ENCODE measurements around the gene C22orf39. TPM values are rescaled to one million over a fixed set of nuclear protein-coding genes. Genes with fewer than 3 reads are reported as not detected.

The C22orf39 gene, protein sequence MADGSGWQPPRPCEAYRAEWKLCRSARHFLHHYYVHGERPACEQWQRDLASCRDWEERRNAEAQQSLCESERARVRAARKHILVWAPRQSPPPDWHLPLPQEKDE
- 26.8 and 32.5 TPM in 2 replicates for total RNA-seq (2013; cell fraction: nucleolus; rRNA removed)
- total RNA-seq (2014; rRNA removed): 30.1 and 31.6 TPM in 2 replicates
- total RNA-seq (2014; rRNA removed; fragmentation: Illumina TruSeq; extraction: Trizol): 17.3 TPM in 2 replicates
- total RNA-seq (2021): 21.4 and 21.6 TPM in 2 replicates
- polyA plus RNA-seq (2011; ENCODE audit: low read depth): 13.3 TPM
- polyA plus RNA-seq (2011; rRNA removed): 39.9 and 40.8 TPM in 2 replicates
- polyA plus RNA-seq (2011; cell fraction: cytosol; rRNA removed): 42.9 and 49.6 TPM in 2 replicates
- polyA plus RNA-seq (2011; cell fraction: nucleus; rRNA removed): 18.1 and 18.8 TPM in 2 replicates
- 20.7 and 21.0 TPM in 2 replicates for polyA plus RNA-seq (2012)
- 20.8 and 21.0 TPM in 2 replicates for polyA plus RNA-seq (2014; fragmentation: Illumina TruSeq; extraction: Trizol)
- polyA plus RNA-seq (2014; fragmentation: Nextera tagmentation; extraction: Ambion mirVana): 10 to 100 TPM in 1 of 2 experiments, 1 to 10 TPM in 1; 6.7 to 10.9 TPM
- polyA plus RNA-seq (2014; rRNA removed): 38.8 and 39.9 TPM in 2 replicates
- polyA plus RNA-seq (2016; fragmentation: Nextera tagmentation; extraction: Ambion mirVana): 10 to 100 TPM; 38.2 to 47.0 TPM
- 41.0 and 51.5 TPM in 2 replicates for polyA minus RNA-seq (2011; rRNA and poly(A)+ RNA removed)
- polyA minus RNA-seq (2011; cell fraction: cytosol; rRNA and poly(A)+ RNA removed): 10.1 and 10.2 TPM in 2 replicates
- polyA minus RNA-seq (2011; cell fraction: nucleus; rRNA and poly(A)+ RNA removed): 8.7 and 13.7 TPM in 2 replicates
- percentile 93 among the genes with signal in this experiment for Bru-seq, nascent RNA
- percentile 92 among the genes with signal in this experiment for BruChase-seq, experiment 1, labeled RNA remaining after a 6-hour chase
- percentile 91 among the genes with signal in this experiment for BruChase-seq, experiment 2, labeled RNA remaining after a 2-hour chase
- long read RNA-seq, experiment 1, transcript C22orf39-202 (3 exons, 3,350 nt): minor isoform, 11 of 27 reads
- long read RNA-seq, experiment 1, transcript C22orf39-203 (3 exons, 1,005 nt): major isoform, 12 of 27 reads
- long read RNA-seq, experiment 1, partial matches to known transcripts: 2 of 27 reads
- long read RNA-seq, experiment 1, other reads (novel, unspliced or antisense): 2 of 27 reads
- long read RNA-seq, experiment 2, transcript C22orf39-202 (3 exons, 3,350 nt): major isoform, 23 of 68 reads
- long read RNA-seq, experiment 2, transcript C22orf39-203 (3 exons, 1,005 nt): minor isoform, 19 of 68 reads
- long read RNA-seq, experiment 2, partial matches to known transcripts: 4 of 68 reads
- long read RNA-seq, experiment 2, other reads (novel, unspliced or antisense): 22 of 68 reads

- FAIRE-seq (peak; percentile 97), ATAC-seq (peak; percentile 92), DNase-seq (ENCODE audit: low read depth, low spot score) (peak; percentile 67)
- Histone ChIP-seq H3K4me3 (peak within 1 kb of the TSS; percentile 95), H3K27ac (ENCODE audit: control insufficient read depth, insufficient read depth) (peak within 1 kb of the TSS; percentile 85), H3K9ac (ENCODE audit: control insufficient read depth, insufficient read depth, low read length) (peak within 1 kb of the TSS; percentile 82), H3K79me2 (ENCODE audit: control insufficient read depth, insufficient read depth, low read length) (peaks cover 30% of the 10 kb centered on the region), H3K4me1 (ENCODE audit: control insufficient read depth, insufficient read depth, low read length) (peaks cover 17% of the 10 kb centered on the region), H3K27me3 (replicated peaks in 1 of 2; ENCODE audit: control insufficient read depth in 2 of 2, insufficient read depth in 2 of 2, low read length in 1 of 2) (no peaks in the 10 kb centered on the region), H2AFZ (ENCODE audit: control insufficient read depth, low read depth, low read length) (peak within 1 kb of the TSS; percentile 94), H3K4me2 (ENCODE audit: control insufficient read depth, insufficient read depth) (peak within 1 kb of the TSS; percentile 95), H3K36me3 (ENCODE audit: control insufficient read depth in 2 of 2, insufficient read depth in 2 of 2, low read length in 1 of 2) (peaks cover 6 to 21% of the 10 kb centered on the region in 2 experiments; a peak in 3 of 4 replicates), H4K20me1 (ENCODE audit: control insufficient read depth, insufficient read depth) (no peaks in the 10 kb centered on the region), H3K9me3 (replicated peaks; ENCODE audit: control insufficient read depth, insufficient read depth, low read length) (no peaks in the 10 kb centered on the region)
- SMC1A ChIA-PET (ENCODE audit: uncharacterized antibody, unreplicated experiment): interaction anchor here (1.3 to 4.4 kb wide), 2 partner anchors 13 to 30 kb away, joined by 6 to 18 read pairs; no protein-coding TSS in a partner anchor
- 1% methylated on average over 77 of the region's 92 CpGs for WGBS (ENCODE audit: insufficient coverage, insufficient replicate concordance, low lambda C conversion rate, missing lambda C conversion rate)
- intact Hi-C loops (cut with micrococcal nuclease; ENCODE audit: unreplicated experiment) (loop anchor here (1.0 to 5.0 kb wide), 3 partner anchors 15 to 270 kb away; partner anchors contain the start of genes CDC45, MRPL40, SLC25A1 and UFD1), in situ Hi-C loops (cut with MboI) (loop anchor here (25.0 kb wide), 1 partner anchor 1810 kb away; the partner anchor contains the start of genes ATP6V1E1 and BCL2L13)
- RAD21 ChIA-PET (ENCODE audit: unreplicated experiment): interaction anchor here (1.1 to 1.7 kb wide), 3 partner anchors 16 to 269 kb away, joined by 4 read pairs; partner anchors contain the start of genes HIRA, MRPL40 and SLC25A1
- BruUV-seq (replicated peaks): no TSS peak
- CTCF ChIA-PET: interaction anchor here (1.0 to 3.1 kb wide), 3 partner anchors 13 to 268 kb away, joined by 4 to 10 read pairs (median 9); no protein-coding TSS in a partner anchor
- POLR2A ChIA-PET: interaction anchor here (0.6 to 1.8 kb wide), 6 partner anchors 15 to 269 kb away, joined by 3 to 5 read pairs (median 4); partner anchors contain the start of genes CDC45, MRPL40 and SLC25A1
- TF ChIP-seq YY1 (IDR thresholded peaks at IDR 0.05; ENCODE audit: low read depth, low read length) (peak; percentile 95), FOXM1 (IDR thresholded peaks at IDR 0.05; ENCODE audit: low read depth, low read length) (no peak), ZBED1 (IDR thresholded peaks at IDR 0.05; ENCODE audit: borderline replicate concordance) (no peak), STAT3 (IDR thresholded peaks at IDR 0.05; ENCODE audit: low read depth, low read length) (no peak), NRF1 (conservative IDR thresholded peaks at IDR 0.05; ENCODE audit: low read depth, low read length) (no peak), ATF7 (IDR thresholded peaks at IDR 0.05; ENCODE audit: low read depth) (no peak; the same call in 1 of the 2 replicates), NFYB (IDR thresholded peaks at IDR 0.05; ENCODE audit: insufficient read depth, low read depth, low read length) (peak; percentile 93), MTA3 (IDR thresholded peaks at IDR 0.05; ENCODE audit: borderline replicate concordance, low read length) (no peak), USF1 (IDR thresholded peaks at IDR 0.05; ENCODE audit: borderline replicate concordance, extremely low read length, insufficient read depth, low read depth, low read length) (peak; percentile 70)
- TF ChIP-seq, protein P1, sequence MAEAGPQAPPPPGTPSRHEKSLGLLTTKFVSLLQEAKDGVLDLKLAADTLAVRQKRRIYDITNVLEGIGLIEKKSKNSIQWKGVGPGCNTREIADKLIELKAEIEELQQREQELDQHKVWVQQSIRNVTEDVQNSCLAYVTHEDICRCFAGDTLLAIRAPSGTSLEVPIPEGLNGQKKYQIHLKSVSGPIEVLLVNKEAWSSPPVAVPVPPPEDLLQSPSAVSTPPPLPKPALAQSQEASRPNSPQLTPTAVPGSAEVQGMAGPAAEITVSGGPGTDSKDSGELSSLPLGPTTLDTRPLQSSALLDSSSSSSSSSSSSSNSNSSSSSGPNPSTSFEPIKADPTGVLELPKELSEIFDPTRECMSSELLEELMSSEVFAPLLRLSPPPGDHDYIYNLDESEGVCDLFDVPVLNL (IDR thresholded peaks at IDR 0.05; ENCODE audit: low read depth, low read length): no peak
- TF ChIP-seq, protein P2, sequence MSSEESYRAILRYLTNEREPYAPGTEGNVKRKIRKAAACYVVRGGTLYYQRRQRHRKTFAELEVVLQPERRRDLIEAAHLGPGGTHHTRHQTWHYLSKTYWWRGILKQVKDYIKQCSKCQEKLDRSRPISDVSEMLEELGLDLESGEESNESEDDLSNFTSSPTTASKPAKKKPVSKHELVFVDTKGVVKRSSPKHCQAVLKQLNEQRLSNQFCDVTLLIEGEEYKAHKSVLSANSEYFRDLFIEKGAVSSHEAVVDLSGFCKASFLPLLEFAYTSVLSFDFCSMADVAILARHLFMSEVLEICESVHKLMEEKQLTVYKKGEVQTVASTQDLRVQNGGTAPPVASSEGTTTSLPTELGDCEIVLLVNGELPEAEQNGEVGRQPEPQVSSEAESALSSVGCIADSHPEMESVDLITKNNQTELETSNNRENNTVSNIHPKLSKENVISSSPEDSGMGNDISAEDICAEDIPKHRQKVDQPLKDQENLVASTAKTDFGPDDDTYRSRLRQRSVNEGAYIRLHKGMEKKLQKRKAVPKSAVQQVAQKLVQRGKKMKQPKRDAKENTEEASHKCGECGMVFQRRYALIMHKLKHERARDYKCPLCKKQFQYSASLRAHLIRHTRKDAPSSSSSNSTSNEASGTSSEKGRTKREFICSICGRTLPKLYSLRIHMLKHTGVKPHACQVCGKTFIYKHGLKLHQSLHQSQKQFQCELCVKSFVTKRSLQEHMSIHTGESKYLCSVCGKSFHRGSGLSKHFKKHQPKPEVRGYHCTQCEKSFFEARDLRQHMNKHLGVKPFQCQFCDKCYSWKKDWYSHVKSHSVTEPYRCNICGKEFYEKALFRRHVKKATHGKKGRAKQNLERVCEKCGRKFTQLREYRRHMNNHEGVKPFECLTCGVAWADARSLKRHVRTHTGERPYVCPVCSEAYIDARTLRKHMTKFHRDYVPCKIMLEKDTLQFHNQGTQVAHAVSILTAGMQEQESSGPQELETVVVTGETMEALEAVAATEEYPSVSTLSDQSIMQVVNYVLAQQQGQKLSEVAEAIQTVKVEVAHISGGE (CRISPR knock-in tag; IDR thresholded peaks at IDR 0.05): no peak
These were observed at the start of gene C22orf39 for GRCh38 chr22:19447330-19448075. Gene C22orf39, minus strand, starts transcription at chr22:19447711. Its CDS starts 23 bp downstream, at chr22:19447688.
